MM.1S (cell line): ENCODE results near the gene ZNF844.

ENCODE experiments used
- DNase-seq: peaks from one replicate; pipeline ENCODE4 v3.0.0-alpha.2; 2015
- H2AFZ ChIP-seq: fragments of 300-600 bp; sonication (generic); 2 replicates; pipeline ENCODE4 v1.6.0; 2016; ENCODE audit warnings: antibody characterized with exemption, low read length
- H3F3A ChIP-seq: fragments of 300-600 bp; sonication (generic); 2 replicates; pipeline ENCODE4 v1.6.1; 2016; ENCODE audit warnings: mild to moderate bottlenecking, antibody characterized with exemption, low read length, moderate library complexity, mixed read lengths; ENCODE audit not compliant: insufficient read depth
- H3K27ac ChIP-seq: fragments of 300-600 bp; sonication (generic); 2 replicates; pipeline ENCODE4 v1.5.1; 2016; ENCODE audit warnings: mild to moderate bottlenecking, low read length
- H3K27me3 ChIP-seq: fragments of 300-600 bp; sonication (generic); replicated peaks from 2 replicates; pipeline ENCODE4 v1.6.0; 2016; ENCODE audit warnings: low read length; ENCODE audit not compliant: insufficient read depth
- H3K36me3 ChIP-seq: fragments of 300-600 bp; sonication (generic); replicated peaks from 2 replicates; pipeline ENCODE4 v1.6.1; 2016; ENCODE audit warnings: mild to moderate bottlenecking, low read length, mixed read lengths; ENCODE audit not compliant: insufficient read depth
- H3K4me1 ChIP-seq: fragments of 300-600 bp; sonication (generic); 2 replicates; pipeline ENCODE4 v1.6.1; 2016; ENCODE audit warnings: low read length, mixed read lengths
- H3K4me2 ChIP-seq: fragments of 300-600 bp; sonication (generic); 2 replicates; pipeline ENCODE4 v1.6.0; 2016; ENCODE audit warnings: low read depth, low read length
- H3K4me3 ChIP-seq: fragments of 300-600 bp; sonication (generic); 2 replicates; pipeline ENCODE4 v1.5.1; 2016; ENCODE audit warnings: low read length, mixed read lengths
- H3K79me2 ChIP-seq: fragments of 300-600 bp; sonication (generic); 2 replicates; pipeline ENCODE4 v1.6.1; 2016; ENCODE audit warnings: mixed run types, low read length, mixed read lengths
- H3K9ac ChIP-seq: fragments of 300-600 bp; sonication (generic); 2 replicates; pipeline ENCODE4 v1.6.1; 2016; ENCODE audit warnings: low read length, mixed read lengths
- H3K9me2 ChIP-seq: fragments of 300-600 bp; sonication (generic); replicated peaks from 2 replicates; pipeline ENCODE4 v1.6.1; 2016; ENCODE audit warnings: mild to moderate bottlenecking, low read length, mixed read lengths; ENCODE audit not compliant: insufficient read depth
- H3K9me3 ChIP-seq: fragments of 300-600 bp; sonication (generic); replicated peaks from 2 replicates; pipeline ENCODE4 v1.6.1; 2016; ENCODE audit warnings: mild to moderate bottlenecking, low read length, mixed read lengths; ENCODE audit not compliant: insufficient read depth
- H4K20me1 ChIP-seq: fragments of 300-600 bp; sonication (generic); 2 replicates; pipeline ENCODE4 v1.6.1; 2016; ENCODE audit warnings: mild to moderate bottlenecking, low read length, moderate library complexity, mixed read lengths; ENCODE audit not compliant: insufficient read depth
- CTCF ChIP-seq: fragments of 300-600 bp; sonication (generic); IDR thresholded peaks from 2 replicates; pipeline ENCODE4 v1.5.1; 2016; ENCODE audit warnings: antibody characterized with exemption, low read length, mixed read lengths
- EZH2 ChIP-seq: fragments of 300-600 bp; sonication (generic); optimal IDR thresholded peaks from 2 replicates; pipeline ENCODE3; 2017; ENCODE audit warnings: low read depth, mild to moderate bottlenecking, antibody characterized with exemption, low read length, mixed read lengths
- EZH2phosphoT487 ChIP-seq: fragments of 300-600 bp; sonication (generic); IDR thresholded peaks from 2 replicates; pipeline ENCODE4 v1.6.1; 2018; ENCODE audit warnings: antibody characterized with exemption, low read length

ZNF844 gene

DNA sequence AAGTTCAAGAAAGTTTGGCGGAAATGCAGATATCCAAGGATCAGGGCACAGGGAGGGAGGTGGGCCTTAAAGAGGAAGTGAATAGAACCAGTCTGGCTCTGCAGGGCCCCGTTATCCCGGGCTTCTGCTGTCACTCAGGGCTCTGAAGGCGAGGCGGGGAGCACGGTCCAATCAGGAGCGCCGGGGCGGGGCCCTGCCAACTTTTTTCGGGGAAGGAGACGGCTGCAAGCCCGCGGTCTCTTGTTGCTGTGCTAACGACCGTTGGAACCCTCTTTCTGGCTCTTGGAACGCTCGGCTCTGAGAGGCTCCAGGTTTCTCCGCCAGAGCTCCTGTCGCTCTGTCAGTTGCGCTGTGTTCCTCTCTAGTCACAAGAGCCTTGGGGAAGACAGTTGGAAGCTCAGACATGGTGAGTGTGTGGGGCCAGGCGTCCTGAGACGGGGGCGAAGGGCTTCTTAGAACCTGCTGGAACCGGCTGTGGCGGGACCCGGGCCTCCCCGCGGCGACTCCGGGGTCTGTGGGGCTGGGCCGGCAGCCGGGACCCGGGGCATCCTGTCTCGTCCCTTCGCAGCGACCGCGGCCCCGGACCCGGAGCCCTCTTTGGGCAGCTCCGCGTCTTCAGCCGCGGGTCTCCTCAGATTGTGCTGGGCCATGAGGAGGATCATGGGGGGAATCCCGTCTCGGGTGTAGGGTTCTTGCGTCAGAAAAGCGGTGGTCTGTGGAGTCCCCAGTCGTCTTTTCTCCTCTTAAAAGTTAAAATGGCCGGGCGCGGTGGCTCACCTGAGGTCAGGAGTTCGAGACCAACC is 27.7 kb downstream of the ZNF844 start:
- peak overlapping the region; percentile 35; the same call in 1 of the 2 replicates for H3K9ac ChIP-seq
- H4K20me1 ChIP-seq, result no peaks in the 10 kb centered on the region
- H3K4me2 ChIP-seq, result peak overlapping the region; percentile 57; the same call in 1 of the 2 replicates
- DNase-seq, result peak; percentile 57
- TF ChIP-seq EZH2phosphoT487 (no peak), CTCF (no peak), EZH2 (no peak)
- H3K27me3 ChIP-seq, result no peaks in the 10 kb centered on the region
- H3K9me3 ChIP-seq, result no peaks in the 10 kb centered on the region
- peak overlapping the region; percentile 7; the same call in 1 of the 2 replicates for H3K27ac ChIP-seq
- H3K4me1 ChIP-seq, result no peaks in the 10 kb centered on the region
- H2AFZ ChIP-seq, result peak overlapping the region; percentile 57
- no peaks in the 10 kb centered on the region for H3K9me2 ChIP-seq
- peak overlapping the region; percentile 61 for H3K4me3 ChIP-seq
- H3F3A ChIP-seq, result no peaks in the 10 kb centered on the region
- H3K79me2 ChIP-seq, result no peaks in the 10 kb centered on the region
- no peaks in the 10 kb centered on the region for H3K36me3 ChIP-seq

DNA sequence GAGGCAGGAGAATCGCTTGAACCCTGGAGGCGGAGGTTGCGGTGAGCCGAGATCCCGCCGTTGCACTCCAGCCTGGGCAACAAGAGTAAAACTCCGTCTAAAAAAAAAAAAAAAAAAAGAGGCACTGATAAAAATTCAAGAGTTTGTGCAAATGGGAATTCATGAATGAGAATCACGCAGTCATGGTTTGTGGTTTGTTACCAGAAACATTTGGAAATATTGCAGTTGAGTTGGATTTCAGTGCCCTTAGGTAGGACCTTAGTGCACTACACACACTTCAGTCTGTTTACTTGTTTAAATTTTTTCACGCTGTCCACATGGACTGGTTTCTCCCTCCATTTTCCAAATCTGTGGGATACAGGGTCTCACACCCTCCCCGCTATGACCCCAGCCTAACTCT is 28.4 kb downstream of the ZNF844 start:
- Histone ChIP-seq H3K4me2 (no peak overlapping the region), H2AFZ (no peak overlapping the region), H3K36me3 (no peaks in the 10 kb centered on the region), H3K9me2 (no peaks in the 10 kb centered on the region), H3K4me3 (peak overlapping the region; percentile 61), H3K27me3 (no peaks in the 10 kb centered on the region), H3K79me2 (no peaks in the 10 kb centered on the region), H3K9ac (no peak overlapping the region), H3K9me3 (no peaks in the 10 kb centered on the region), H3F3A (no peaks in the 10 kb centered on the region), H3K27ac (no peak overlapping the region), H3K4me1 (no peaks in the 10 kb centered on the region), H4K20me1 (no peaks in the 10 kb centered on the region)
- DNase-seq, result no peak
- TF ChIP-seq CTCF (no peak), EZH2phosphoT487 (no peak), EZH2 (no peak)

GRCh38 chr19:12093777-12094176 is 29.2 kb downstream of the ZNF844 start:
- Histone ChIP-seq H3F3A (no peaks in the 10 kb centered on the region), H3K4me2 (no peak overlapping the region), H3K9me3 (no peaks in the 10 kb centered on the region), H3K9me2 (no peaks in the 10 kb centered on the region), H3K79me2 (no peaks in the 10 kb centered on the region), H2AFZ (no peak overlapping the region), H3K4me3 (no peak overlapping the region), H4K20me1 (no peaks in the 10 kb centered on the region), H3K36me3 (no peaks in the 10 kb centered on the region), H3K4me1 (no peaks in the 10 kb centered on the region), H3K27me3 (no peaks in the 10 kb centered on the region), H3K27ac (no peak overlapping the region), H3K9ac (no peak overlapping the region)
- TF ChIP-seq EZH2phosphoT487, result no peak
- TF ChIP-seq CTCF, result no peak
- no peak for DNase-seq
